Erythroblast (primary cell): ENCODE data around the gene TCEANC.

Experiments
- GATA1 ChIP-seq: IDR thresholded peaks from 2 replicates; pipeline ENCODE4 v1.6.1; 2011; ENCODE audit warnings: low read depth, mild to moderate bottlenecking, control low read depth, low read length, moderate library complexity
- POLR2A ChIP-seq: IDR thresholded peaks from 2 replicates; pipeline ENCODE4 v1.6.1; 2011; ENCODE audit warnings: mild to moderate bottlenecking, low read length

DNA sequence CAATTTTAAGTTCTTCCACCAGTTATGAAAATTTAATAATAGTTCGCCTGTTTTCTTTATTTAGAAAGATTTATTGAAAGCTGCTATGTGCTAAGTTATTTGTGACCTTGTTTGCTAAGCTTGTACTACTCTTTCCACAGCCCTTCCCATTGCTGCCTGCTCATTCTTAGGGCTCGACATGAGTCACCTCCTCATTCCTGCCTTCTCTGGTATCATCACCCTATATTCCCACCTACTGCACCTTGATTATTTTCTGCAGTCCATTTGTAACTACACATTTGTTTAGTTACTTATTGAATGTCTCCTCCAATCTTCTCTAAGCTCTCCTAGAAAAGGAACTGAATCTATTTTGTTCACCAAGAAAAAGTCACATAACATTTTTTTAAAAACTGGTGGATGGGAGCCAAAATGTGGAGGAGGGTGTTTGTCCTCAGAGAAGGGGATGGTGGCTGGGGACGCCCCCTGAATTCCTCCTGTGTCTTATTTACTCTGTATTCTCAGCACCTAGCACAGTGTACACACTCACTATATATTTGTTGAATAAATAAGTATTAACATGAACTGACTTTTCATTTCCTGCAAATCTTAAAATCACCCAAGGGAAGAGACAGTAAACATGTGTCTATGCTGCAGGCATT is 32.3 kb downstream of the TCEANC start:
- TF ChIP-seq POLR2A (no peak), GATA1 (no peak)
